HFF-Myc (cell line): ENCODE measurements around the gene MAP4K1.

ENCODE experiments used
- DNase-seq: peaks from one replicate; pipeline ENCODE4 v3.0.0-alpha.2; 2011; ENCODE audit warnings: low read depth; ENCODE audit errors: extremely low read depth
- H3K4me3 ChIP-seq: replicated peaks from 2 replicates; pipeline ENCODE4 v1.5.1; 2011; ENCODE audit warnings: low read depth, mild to moderate bottlenecking, control low read depth, low read length
- TF ChIP-seq, protein P1 (sequence below): IDR thresholded peaks from 2 replicates; pipeline ENCODE4 v1.5.1; 2012; ENCODE audit warnings: mild to moderate bottlenecking, low read depth, low read length, control low read depth; ENCODE audit errors: missing control alignments

MAP4K1 gene

DNA sequence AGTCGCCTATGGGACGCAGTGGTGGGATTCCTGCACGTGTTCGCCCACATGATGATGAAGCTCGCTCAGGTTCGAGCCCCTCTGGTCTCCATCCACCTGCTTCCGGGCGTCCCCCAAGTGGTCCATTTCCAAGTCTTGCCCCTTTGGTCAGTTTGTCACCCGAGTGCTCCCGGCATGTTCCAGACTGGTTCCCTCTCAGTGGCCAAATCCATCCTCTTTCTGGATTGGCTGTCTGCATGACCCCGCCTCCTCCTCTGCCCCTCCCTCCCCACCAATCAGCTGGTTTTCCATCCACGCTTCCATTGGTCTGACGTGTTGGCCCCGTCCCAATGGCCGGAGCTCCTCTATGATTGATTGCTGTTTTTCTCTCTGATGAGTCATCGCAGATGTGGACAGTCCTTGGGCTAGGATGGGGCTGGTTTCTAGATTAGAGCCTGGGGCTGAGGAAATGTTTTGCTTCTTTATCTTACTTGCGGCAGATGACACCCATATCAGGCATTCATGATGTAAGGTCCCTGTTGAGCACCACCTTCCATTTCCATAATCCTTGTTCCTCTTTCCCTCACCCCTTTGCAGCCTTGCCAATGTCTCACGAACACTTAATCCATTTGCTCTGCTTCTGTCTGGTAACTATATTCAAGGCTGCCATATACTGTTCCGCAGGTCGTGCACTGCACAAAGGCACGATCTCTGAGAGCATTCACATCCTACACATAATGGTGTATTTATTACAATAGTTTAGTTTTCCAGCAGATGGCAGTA, 73.8 kb downstream of the MAP4K1 start:
- TF ChIP-seq, protein P1, sequence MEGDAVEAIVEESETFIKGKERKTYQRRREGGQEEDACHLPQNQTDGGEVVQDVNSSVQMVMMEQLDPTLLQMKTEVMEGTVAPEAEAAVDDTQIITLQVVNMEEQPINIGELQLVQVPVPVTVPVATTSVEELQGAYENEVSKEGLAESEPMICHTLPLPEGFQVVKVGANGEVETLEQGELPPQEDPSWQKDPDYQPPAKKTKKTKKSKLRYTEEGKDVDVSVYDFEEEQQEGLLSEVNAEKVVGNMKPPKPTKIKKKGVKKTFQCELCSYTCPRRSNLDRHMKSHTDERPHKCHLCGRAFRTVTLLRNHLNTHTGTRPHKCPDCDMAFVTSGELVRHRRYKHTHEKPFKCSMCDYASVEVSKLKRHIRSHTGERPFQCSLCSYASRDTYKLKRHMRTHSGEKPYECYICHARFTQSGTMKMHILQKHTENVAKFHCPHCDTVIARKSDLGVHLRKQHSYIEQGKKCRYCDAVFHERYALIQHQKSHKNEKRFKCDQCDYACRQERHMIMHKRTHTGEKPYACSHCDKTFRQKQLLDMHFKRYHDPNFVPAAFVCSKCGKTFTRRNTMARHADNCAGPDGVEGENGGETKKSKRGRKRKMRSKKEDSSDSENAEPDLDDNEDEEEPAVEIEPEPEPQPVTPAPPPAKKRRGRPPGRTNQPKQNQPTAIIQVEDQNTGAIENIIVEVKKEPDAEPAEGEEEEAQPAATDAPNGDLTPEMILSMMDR: no peak
- DNase-seq: peak; percentile 32
- no peak overlapping the region for H3K4me3 ChIP-seq

DNA sequence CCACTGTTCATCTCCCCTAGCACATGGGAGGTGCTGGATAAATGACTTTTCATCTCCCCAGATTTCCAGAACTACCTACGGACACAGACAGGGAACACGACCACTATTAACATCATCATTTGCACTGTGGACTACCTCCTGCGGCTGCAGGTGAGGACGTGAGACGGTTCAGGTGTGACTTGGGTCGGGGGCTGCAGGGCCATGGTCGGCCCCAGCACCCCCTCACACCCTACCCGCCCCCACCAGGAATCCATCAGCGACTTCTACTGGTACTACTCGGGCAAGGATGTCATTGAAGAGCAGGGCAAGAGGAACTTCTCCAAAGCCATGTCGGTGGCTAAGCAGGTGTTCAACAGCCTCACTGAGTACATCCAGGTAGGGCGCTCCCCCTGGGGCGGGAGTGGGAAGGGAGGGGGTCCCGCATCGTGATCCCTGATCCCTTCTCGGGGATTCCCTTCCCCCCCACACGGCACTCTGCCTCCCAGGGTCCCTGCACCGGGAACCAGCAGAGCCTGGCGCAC, 74.4 kb downstream of the MAP4K1 start:
- no peak overlapping the region for H3K4me3 ChIP-seq
- TF ChIP-seq, protein P1: no peak
- DNase-seq: no peak

DNA sequence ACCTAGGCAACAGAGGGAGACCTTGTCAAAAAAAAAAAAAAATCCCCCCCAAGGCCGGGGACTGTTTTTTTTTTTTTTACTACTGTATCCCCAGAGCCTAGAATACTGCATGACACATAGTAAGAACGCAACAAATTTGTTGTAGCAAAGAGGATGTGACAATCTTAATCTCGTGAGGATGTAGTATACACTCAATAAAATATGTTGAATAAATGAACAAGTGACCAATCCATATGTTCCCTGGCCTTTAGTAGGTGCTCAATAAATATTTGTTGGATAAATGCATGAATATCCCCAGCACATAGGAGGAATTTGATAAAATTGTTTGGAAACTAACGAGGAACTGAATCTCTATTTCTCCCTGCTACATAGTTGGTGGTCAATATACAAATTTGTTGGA, 75.7 kb downstream of the MAP4K1 start:
- DNase-seq: no peak
- H3K4me3 ChIP-seq: no peak overlapping the region
- TF ChIP-seq, protein P1: no peak

DNA sequence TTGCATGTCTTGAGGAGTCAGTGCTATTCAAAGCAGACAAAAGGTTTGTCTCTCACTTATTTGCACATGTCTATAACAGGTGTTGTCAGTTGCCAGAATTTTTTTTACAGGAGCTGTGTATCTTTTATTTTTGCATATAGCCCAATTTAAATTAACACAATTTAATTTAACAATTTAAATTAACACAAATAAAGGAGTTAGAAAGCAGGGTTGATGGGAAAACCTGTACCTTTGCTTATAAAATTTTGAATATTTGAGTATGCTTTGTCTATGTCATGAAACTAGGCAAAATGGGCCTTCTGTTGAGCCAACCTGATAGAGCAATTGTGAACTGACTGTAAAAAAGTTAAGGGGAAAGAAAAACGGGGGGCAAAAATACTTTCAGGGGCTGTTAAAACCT, 78.0 kb downstream of the MAP4K1 start:
- TF ChIP-seq, protein P1: no peak
- H3K4me3 ChIP-seq: no peak overlapping the region
- no peak for DNase-seq

DNA sequence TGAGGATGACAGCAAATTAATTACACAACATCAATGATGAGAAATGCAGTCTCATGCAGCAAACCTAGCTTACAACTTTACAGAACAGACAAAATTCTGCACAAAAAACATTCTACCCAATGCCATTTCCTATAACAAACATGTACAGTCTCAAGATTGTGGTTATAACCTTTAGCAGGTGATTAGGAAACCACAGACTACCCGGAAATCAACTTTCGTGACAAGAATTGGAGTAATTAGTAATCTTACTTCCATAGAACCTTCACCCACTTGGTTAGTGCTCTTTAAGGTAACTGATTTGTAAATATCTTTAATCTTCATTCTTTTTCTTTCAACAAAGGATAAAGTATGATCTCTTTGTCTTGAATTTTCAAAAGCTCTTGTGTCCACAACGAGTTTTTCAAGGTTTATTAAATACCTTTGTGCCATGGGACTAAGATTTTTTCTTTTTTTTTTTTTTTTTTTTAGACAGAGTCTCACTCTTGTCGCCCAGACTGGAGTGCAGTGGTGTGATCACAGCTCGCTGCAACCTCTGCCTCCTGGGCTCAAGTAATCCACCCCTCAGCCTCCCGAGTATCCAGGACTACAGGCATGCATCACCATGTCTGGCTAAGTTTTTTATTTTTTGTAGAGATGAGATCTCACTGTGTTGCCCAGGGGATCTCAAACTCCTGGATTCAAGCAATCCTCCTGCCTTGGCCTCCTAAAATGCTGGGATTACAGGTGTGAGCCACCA, 78.8 kb downstream of the MAP4K1 start:
- no peak for DNase-seq
- no peak overlapping the region for H3K4me3 ChIP-seq
- TF ChIP-seq, protein P1: no peak

DNA sequence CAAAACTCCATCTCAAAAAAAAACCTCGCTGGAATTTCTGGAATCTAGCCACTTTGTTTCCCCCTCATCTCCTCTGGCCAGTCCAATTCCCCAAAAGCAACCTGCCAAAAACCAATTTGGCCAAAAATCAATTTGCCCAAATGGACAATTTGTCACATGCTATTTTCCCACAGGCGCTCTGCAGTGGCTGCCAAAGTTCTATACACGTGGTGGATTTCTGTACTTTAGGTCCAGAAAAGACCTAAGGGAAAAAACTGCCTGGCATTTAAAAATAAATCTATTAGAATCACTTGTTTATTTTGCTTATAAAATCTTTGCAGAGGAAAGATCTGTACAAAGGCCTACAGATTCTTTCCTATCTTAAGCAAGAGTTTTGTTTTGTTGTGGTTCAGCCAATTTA, 79.4 kb downstream of the MAP4K1 start:
- TF ChIP-seq, protein P1: no peak
- H3K4me3 ChIP-seq: no peak overlapping the region
- DNase-seq: no peak
